Ovary (tissue), 1 donor: ENCODE results near the gene GSTM1.
"Not testable (repeated sequence)": the region's sequence is repeated elsewhere in the genome, so short reads cannot be mapped to it uniquely, and the experiment has no call there.

Source experiments
- EP300 ChIP-seq: sonication (generic); formaldehyde crosslinking; IDR thresholded peaks from one replicate; pipeline ENCODE4 v1.6.1; 2017; ENCODE audit warnings: antibody characterized with exemption
- POLR2A ChIP-seq: fragments of 450-650 bp; IDR thresholded peaks from one replicate; pipeline ENCODE4 v1.6.1; 2017; ENCODE audit warnings: antibody characterized with exemption, mild to moderate bottlenecking, moderate library complexity

- TF ChIP-seq POLR2A, EP300: not testable (repeated sequence)
These were observed 21.3 kb downstream of the GSTM1 start for GRCh38 chr1:109708949-109709348.
